GM19455 (cell line): ENCODE data around the gene NXPH3.
A peak's percentile ranks its signal among the peaks of the same experiment; 100 is the strongest.
"Not testable (repeated sequence)": the region's sequence is repeated elsewhere in the genome, so short reads cannot be mapped to it uniquely, and the experiment has no call there.

Experiments
- ATAC-seq: cut with Tn5 transposase; IDR thresholded peaks from one replicate; pipeline ENCODE4 v1.9.1; 2021; ENCODE audit not compliant: unreplicated experiment

Gene NXPH3

GRCh38 chr17:49575679-49576087, at the start of gene NXPH3:
NXPH3 (plus strand) TSS chr17:49575871; CDS start chr17:49576220, 349 bp downstream.
- peak; percentile 64 for ATAC-seq

GRCh38 chr17:49527927-49528651, 47.6 kb upstream of the NXPH3 start:
- ATAC-seq, result no peak

- ATAC-seq, result no peak
These were observed 46.7 kb upstream of the NXPH3 start for GRCh38 chr17:49528966-49529365.

GRCh38 chr17:49530118-49530517, 45.6 kb upstream of the NXPH3 start:
- no peak for ATAC-seq

DNA sequence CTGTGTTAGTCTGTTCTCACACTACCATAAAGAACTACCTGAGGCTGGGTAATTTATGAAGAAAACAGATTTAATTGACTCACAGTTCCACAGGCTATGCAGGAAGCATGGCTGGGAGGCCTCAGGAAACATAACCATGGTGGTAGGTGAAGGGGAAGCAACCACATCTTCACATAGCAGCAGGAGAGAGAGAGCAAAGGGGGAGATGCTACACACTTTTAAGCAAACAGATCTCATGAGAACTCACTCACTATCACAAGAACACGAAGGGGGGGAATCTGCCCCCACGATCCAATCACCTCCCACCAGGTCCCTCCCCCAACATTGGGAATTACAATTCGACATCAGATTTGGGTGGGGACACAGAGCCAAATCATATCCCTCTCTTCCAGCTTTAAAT, 31.8 kb upstream of the NXPH3 start:
- ATAC-seq, result no peak

DNA sequence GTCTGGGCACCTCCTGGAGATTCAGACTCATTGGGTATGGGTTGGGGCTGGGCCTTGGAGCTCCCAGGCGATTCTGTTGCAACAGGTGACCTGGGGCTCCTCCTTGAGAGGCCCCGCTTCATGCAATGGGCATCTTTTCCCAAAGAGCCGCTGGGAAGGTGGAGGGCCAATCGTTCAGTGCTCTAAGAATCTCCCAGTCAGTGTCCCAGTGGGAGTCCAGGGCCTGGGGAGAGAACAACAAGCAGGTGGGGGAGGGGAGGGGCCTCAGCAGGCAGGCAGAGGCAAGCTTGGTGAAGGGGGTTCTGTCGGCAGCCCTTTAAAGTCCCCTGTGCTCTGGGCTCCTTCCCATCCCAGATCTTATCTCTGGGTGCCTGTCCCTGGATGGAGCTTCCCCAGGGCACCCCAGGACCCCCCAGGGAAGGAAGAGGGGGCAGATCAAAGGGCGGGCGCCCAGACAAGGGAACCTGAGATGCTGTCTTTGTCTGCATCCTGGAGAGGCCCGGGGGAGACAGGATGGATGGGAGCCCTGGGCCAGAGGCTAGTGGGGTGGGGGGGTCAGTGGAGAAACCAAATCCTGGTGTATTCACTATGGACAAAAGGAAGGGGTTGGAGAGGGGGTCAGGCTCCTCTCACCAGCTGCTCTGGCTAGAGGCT, 30.5 kb upstream of the NXPH3 start:
- no peak for ATAC-seq

DNA sequence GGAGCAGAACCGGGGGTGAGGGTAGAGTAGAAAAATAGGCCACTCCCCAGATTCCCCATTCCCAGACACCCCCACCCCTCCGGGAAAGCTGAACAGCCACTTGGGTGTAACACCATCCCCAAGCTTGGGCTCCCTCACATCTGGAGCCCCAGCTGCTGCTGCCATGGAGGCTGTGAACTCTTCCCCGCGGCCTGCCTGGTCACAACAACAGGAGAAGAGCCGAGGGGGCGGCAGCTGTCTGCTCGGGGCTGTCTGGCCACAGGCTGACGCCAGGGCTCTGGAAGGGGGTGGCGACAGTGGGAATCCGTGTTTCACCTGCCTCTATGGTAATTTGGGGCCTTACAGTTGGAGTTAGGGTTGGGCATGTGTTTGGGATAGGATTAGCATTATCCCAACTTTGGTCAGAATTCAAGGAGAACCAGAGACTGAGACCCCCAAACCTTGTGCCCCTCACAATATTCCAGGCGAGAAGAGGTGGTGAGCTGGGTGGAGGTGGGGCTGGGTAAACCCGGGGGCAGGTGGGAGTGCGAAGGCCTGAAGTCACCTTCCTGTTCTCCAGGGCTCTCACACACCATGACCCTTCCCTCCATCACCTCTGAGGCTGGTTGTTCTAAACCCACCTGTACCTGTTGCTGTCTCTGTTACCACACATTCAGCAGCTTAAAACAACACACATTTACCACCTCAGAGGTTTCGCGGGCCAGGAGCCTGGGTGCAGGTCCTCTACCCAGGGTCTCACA, 29.7 kb upstream of the NXPH3 start:
- ATAC-seq, result no peak

- ATAC-seq, result no peak
These were observed 28.8 kb upstream of the NXPH3 start for GRCh38 chr17:49546546-49547535.

DNA sequence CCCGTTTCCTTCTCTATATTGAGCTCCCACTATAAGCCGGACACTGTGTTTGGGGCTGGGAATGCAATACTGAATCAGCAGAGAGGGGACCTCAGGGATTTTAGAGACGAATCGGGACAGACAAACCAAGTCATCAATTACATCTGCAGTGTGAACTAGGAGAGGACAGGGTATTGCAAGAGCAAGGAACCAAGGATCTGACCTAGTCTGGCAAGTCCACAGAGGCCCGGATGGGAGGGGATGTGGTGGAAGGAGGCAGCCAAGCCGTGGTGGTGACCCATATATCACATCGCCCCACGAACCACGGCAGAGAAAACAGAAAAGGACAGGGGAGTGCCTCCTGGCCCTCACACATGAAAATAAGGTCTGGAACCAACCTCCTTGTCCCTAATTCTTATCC, 28.1 kb upstream of the NXPH3 start:
- no peak for ATAC-seq

DNA sequence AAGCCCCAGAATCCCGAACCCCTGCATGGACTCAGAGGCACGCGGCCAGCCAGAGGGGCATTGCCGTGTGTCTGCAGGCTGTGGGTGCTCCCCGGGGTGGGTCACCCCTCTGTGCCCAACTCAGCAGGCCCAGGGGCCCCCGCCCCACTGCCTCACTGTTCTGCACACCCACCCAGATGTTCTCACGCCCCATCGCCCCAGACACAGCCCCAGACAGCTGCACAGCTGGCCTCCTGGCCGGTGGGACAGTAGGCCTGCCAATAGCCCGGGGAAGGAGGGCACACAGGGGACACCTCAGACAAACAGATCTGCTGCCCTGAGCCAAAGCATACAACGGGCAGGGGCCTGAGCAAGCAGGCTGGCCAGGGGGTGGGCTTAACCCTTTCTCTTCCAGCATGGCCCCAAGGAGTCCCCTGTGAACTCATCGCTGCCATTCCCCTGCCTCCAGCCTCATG, 27.6 kb upstream of the NXPH3 start:
- no peak for ATAC-seq

- ATAC-seq, result no peak
These were observed 27.0 kb upstream of the NXPH3 start for GRCh38 chr17:49548506-49549310.

GRCh38 chr17:49549311-49549605, 26.4 kb upstream of the NXPH3 start:
- ATAC-seq, result no peak

DNA sequence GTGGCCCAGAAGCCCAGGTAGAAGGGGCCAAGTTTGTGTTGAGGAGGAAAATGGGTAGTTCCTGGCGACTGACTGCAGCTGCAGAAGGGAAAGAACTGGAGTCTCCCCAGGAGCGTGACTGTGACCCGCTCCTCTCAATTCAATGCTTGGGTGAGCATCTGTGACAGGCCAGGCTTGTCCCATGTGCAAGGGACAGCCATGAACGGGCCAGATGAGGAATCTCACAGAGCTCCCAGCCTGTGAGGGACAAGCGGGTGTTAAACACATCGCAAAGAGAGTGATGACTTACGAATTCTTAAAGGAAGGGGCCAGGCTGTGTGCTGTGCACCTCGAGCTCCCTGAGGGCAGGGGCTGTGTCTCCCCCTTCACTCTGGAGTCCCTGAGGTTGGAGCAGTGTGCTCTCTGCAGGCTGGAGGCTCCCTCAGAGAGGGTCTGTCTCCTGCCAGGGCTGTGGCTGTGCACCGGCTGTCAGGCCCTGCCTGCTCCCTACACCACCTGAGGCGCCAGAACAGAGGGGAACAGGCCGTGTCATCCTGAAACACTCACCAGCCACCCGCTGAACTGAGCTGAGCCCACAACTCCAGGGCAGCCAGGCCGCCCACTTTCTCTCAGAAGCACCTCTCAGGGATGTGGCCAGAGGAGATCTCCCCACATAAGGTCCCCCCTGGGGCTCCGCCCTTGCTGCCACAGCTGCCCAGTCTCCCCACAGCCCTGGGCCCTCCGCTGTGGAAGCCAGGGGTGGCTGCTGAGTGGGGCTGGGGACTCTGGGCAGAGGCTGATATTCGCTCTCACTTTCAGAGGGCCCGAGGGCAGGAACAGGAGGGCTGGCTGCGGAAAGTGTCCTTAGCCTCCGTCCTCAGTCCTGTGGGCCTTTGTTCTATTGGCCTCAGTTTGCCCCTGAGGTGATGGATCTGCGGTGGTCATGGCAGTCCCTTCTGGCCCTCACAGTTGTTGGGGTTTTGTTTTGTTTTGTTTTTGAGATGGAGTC, 25.7 kb upstream of the NXPH3 start:
- ATAC-seq, result no peak

- ATAC-seq, result not testable (repeated sequence)
These were observed 24.9 kb upstream of the NXPH3 start for GRCh38 chr17:49550764-49551163.

GRCh38 chr17:49551221-49552069, 24.2 kb upstream of the NXPH3 start:
- no peak for ATAC-seq

GRCh38 chr17:49552070-49552751, 23.5 kb upstream of the NXPH3 start:
- no peak for ATAC-seq

DNA sequence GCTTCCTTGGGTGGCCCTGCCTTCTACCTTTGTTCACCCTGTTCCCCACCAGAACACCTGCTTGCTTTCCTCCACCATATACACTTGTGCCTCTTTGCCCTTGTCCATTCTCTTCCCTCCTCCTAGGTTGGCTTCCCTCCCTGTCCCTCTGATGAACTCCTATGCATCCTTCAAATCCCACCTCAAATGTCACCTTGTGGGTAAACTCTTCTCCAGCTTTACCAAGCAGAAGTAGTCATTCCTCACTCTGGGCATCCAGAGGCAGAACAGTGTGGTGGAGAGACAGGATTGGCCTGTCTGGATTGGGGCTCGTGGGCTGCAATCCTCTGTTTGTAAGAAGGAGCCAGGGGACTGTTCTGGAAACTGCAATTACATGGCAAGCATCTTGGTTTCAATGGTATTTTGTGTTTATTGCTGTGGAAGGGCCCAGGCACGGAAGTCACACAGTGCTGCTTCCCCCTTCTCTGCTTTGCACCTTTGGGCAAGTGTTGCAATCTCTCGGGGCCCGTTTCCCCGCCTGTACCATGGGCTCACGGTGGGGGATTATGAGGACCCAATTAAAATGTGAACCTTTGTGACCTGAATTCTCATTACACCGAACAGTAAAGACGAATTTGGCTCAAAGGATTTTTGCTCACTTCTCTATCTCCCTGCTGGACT, 21.9 kb upstream of the NXPH3 start:
- no peak for ATAC-seq
